Brain microvascular endothelial cell (primary cell): Measurements from ENCODE around the gene TXNRD2.

Experiments used
- DNase-seq: peaks from one replicate; pipeline ENCODE4 v3.0.0-alpha.2; 2020
- H3K27ac ChIP-seq: fragments of 250-450 bp; sonication (Bioruptor Pico); 2 replicates; pipeline ENCODE4 v1.5.1; 2020; ENCODE audit warnings: mild to moderate bottlenecking, moderate library complexity
- H3K27me3 ChIP-seq: fragments of 250-450 bp; sonication (Bioruptor Pico); replicated peaks from 2 replicates; pipeline ENCODE4 v1.5.1; 2020; ENCODE audit warnings: mild to moderate bottlenecking
- H3K36me3 ChIP-seq: fragments of 250-450 bp; sonication (Bioruptor Pico); replicated peaks from 2 replicates; pipeline ENCODE4 v1.5.1; 2020; ENCODE audit warnings: mild to moderate bottlenecking
- H3K4me3 ChIP-seq: 2 replicates; pipeline ENCODE4 v1.5.1; 2011; ENCODE audit warnings: low read depth, mild to moderate bottlenecking, control low read depth, low read length, moderate library complexity
- in situ Hi-C: cut with HindIII; loops from 2 replicates; pipeline ENCODE4 v1.10.0; 2017; ENCODE audit warnings: low sequenced_read_pairs, low pct_ligation_motif_present
- TF ChIP-seq, protein P1 (sequence below): IDR thresholded peaks from 2 replicates; pipeline ENCODE4 v1.5.1; 2011; ENCODE audit warnings: low read depth, mild to moderate bottlenecking, moderate library complexity, low read length, control low read depth, inconsistent platforms; ENCODE audit errors: missing control alignments

TXNRD2 gene

DNA sequence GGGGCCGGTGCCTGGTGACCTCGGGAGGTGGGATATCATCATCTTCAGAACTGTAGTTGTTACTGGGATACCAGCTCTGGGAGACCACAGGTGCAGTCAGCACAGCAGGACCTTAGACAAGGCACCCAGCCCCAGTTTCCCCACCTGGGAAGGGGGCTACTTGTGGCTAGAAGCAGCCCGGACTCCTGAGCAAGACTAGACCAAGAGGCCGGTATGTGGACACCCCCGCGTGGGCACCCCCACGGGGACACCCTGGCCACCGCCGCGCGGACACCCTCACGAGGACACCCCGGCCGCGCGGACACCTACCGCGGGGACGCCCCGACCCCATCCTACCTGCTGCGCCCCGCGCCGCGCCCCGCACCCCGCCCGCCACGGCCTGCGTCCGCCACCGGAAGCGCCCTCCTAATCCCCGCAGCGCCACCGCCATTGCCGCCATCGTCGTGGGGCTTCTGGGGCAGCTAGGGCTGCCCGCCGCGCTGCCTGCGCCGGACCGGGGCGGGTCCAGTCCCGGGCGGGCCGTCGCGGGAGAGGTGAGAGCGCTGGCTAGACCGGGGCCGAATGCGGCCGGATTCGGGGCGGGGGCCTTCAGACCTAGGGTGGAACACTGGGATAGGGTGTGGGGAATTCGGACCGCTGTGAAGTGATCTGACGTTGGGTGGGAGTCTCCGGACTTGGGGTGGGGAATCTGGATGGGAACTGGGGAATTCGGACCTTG is at the start of gene TXNRD2, which contains the start of gene COMT:
TSS of gene TXNRD2 (minus strand) at position 454 of the 718 bp plus-strand sequence. CDS start at position 439, 15 bp downstream.
TSS of gene COMT (plus strand) at position 408 of the 718 bp plus-strand sequence. CDS start 20,755 bp downstream, outside the sequence.
- TF ChIP-seq, protein P1, sequence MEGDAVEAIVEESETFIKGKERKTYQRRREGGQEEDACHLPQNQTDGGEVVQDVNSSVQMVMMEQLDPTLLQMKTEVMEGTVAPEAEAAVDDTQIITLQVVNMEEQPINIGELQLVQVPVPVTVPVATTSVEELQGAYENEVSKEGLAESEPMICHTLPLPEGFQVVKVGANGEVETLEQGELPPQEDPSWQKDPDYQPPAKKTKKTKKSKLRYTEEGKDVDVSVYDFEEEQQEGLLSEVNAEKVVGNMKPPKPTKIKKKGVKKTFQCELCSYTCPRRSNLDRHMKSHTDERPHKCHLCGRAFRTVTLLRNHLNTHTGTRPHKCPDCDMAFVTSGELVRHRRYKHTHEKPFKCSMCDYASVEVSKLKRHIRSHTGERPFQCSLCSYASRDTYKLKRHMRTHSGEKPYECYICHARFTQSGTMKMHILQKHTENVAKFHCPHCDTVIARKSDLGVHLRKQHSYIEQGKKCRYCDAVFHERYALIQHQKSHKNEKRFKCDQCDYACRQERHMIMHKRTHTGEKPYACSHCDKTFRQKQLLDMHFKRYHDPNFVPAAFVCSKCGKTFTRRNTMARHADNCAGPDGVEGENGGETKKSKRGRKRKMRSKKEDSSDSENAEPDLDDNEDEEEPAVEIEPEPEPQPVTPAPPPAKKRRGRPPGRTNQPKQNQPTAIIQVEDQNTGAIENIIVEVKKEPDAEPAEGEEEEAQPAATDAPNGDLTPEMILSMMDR: no peak
- peak; percentile 28 for DNase-seq
- Histone ChIP-seq H3K4me3 (peak within 1 kb of the TSS; percentile 79), H3K27me3 (no peaks in the 10 kb centered on the region), H3K36me3 (no peaks in the 10 kb centered on the region), H3K27ac (peak within 1 kb of the TSS; percentile 97)
- in situ Hi-C loops: no loop called here

DNA sequence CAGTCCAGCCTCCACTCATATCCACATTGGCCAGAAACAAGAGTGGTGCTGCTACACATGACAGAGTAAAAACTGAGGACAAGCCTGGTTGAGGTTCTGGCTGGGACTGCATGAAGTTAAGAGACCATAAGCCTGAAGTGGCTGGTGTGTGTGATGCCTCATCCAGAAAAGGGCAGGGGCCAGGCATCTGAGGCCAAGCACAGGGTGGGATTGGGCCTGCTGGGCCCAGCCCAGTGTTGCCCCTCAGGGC is 49.7 kb upstream of the TXNRD2 start:
- Histone ChIP-seq H3K27ac (no peak overlapping the region), H3K27me3 (no peaks in the 10 kb centered on the region), H3K36me3 (no peaks in the 10 kb centered on the region), H3K4me3 (no peak overlapping the region)
- no peak for DNase-seq
- TF ChIP-seq, protein P1: no peak
- in situ Hi-C loops: no loop called here

DNA sequence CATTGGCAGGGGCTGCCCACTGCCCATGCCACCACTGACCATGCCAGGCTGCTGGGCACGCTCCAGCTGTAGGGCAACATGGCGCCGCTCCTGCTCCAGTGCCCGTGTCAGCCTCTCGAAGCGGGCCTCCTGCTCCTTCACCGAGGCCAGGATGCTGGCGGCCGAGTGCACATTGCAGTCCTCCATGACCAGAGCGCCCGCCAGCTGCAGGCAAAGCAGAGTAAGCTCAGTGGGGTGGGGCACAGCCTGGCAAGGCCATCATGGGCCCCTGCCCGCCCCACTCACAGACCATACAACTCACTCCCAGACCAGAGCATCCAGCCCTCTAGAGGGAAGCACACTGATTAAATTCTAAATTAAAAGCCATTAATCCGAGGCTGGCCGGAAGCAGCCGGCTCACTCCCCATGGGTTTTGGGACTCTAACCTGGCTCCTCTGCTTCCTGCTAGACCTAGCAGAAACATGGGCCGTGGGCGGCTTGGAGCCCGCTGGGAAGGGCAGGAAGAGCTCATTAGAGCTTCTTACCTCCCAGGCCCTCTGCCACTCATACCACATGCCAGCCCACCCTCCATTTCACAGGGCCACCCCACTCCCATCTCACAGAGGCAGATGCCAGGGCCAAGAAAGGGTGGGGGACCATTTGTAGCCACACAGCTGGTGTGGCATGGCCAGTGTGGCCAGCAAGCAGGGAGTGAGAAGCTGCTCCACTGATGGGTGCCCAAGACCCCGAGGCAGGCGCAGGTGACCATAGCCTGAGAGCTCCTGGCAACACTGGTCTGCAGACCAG is 49.2 kb upstream of the TXNRD2 start:
- Histone ChIP-seq H3K36me3 (no peaks in the 10 kb centered on the region), H3K27ac (no peak overlapping the region), H3K4me3 (no peak overlapping the region), H3K27me3 (no peaks in the 10 kb centered on the region)
- DNase-seq: no peak
- in situ Hi-C loops: no loop called here
- TF ChIP-seq, protein P1: no peak

DNA sequence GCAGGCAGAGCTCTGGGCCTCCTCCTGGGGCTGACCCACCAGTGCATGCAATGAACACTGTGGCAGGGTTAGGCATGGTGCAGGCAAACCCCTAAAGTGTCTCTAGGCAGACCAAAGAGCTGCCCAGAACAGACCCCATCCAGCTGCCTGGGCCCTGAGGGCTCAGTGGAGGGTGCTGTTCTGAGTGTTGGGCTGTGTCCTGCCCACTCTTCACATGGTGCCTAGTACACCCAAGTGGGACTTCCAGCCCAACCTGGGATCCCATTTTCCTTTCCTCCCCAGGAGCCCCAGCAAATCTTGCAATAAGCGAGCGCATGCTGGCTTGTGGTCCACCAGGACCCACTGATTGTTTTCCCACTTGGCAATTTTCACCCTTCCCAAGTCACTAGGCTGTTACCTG is 48.6 kb upstream of the TXNRD2 start:
- Histone ChIP-seq H3K27me3 (no peaks in the 10 kb centered on the region), H3K4me3 (no peak overlapping the region), H3K27ac (no peak overlapping the region), H3K36me3 (no peaks in the 10 kb centered on the region)
- TF ChIP-seq, protein P1: no peak
- no peak for DNase-seq
- in situ Hi-C loops: no loop called here

DNA sequence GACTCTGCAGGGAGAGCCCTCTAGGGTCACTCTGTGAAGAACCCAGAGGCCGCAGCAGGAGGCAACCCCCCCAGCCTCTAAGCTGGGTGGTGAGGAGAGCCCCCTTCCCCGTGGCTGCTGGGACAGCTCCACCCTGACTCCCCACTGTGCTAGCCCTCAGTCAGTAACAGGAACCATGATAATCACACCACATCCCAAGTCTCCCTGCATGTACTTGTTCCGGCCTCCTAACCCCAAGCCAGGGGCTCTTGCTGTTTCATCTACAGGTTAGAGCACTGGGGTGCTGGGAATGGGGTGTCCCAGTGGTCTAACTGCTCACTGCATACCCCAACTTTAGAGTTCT is 48.1 kb upstream of the TXNRD2 start:
- Histone ChIP-seq H3K27ac (no peak overlapping the region), H3K4me3 (no peak overlapping the region), H3K36me3 (no peaks in the 10 kb centered on the region), H3K27me3 (no peaks in the 10 kb centered on the region)
- in situ Hi-C loops: no loop called here
- TF ChIP-seq, protein P1: no peak
- DNase-seq: no peak
